Muscle of arm (tissue), 12 donors: ENCODE measurements around the gene WNT2. TPM values are rescaled to one million over a fixed set of nuclear protein-coding genes. Genes with fewer than 3 reads are reported as not detected.
"Not testable (repeated sequence)": the region's sequence is repeated elsewhere in the genome, so short reads cannot be mapped to it uniquely, and the experiment has no call there.

Experiments
- DNase-seq: peaks from one replicate; pipeline ENCODE4 v3.0.0-alpha.2; 2013
- polyA plus RNA-seq, 12 donors: library from polyadenylated mRNA; unstranded; fragments of 120-200 nt; gene quantifications; one replicate each; pipeline ENCODE4 v1.2.1, GENCODE V29; 2013; ENCODE audit not compliant: insufficient read length in 12 of 12

Gene WNT2
- polyA plus RNA-seq, 12 donors = 1.1 to 14.8 (median 2.2) TPM; not detected in 2

- DNase-seq = no peak
Measured at GRCh38 chr7:117269886-117270285, 53.0 kb downstream of the WNT2 start.

- DNase-seq = no peak
Measured at GRCh38 chr7:117269417-117269816, 53.4 kb downstream of the WNT2 start.

DNA sequence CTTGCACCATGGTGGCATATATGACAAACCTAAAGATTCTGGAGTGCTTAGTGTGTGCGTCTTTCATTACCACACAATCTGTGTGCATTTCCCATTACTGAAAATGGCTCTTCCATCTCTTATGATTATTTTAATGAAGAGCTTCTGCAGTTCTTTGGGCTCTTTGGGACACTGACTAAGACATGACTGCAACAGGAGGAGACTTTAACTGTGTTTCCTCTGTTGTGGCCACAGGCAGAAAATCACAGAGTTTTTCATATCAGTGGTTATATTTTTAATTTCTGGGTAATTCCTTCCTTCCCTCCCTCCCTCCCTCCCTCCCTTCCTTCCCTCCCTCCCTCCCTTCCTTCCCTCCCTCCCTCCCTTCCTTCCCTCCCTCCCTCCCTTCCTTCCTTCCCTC, 58.1 kb downstream of the WNT2 start:
- DNase-seq = no peak

GRCh38 chr7:117262546-117262945, 60.3 kb downstream of the WNT2 start:
- DNase-seq = no peak

DNA sequence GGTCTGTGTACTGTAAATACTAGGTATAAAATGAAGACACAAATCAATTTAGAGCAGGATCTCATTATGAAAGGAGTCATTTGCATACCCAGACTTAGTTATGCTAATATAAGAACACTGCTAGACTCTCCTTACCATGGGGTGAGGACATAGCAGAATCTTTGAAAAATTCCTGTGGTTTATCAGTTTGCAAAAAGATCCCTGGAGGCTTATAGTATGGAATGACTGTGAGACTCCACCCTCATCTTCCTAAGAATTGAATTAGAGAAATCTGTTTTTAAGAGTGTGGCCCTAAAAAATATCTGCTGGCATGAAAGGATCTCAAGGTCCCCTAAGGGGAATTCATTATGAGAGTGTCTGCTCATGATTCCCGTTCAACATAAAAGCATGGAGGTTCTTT, 63.2 kb downstream of the WNT2 start:
- no peak for DNase-seq

DNA sequence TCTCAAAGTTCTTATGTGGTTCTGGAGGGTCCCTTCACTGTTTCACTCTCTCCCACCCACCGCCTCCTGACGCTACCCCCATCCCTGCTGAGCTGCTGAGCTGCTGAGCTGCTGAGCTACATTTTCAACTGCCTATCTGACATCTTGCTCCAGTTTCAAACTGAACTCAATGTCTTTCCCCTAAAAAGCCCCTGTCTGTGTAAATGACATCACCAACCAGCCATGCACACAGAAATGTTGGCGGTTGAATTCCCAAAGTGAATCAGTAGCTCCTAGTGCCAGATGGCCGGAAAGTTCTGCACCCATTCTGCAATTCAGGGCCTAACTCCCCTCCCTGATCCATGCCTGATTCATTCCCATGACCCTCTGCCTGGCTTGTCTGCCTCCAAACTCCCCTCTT, 71.2 kb downstream of the WNT2 start:
- DNase-seq = no peak

DNA sequence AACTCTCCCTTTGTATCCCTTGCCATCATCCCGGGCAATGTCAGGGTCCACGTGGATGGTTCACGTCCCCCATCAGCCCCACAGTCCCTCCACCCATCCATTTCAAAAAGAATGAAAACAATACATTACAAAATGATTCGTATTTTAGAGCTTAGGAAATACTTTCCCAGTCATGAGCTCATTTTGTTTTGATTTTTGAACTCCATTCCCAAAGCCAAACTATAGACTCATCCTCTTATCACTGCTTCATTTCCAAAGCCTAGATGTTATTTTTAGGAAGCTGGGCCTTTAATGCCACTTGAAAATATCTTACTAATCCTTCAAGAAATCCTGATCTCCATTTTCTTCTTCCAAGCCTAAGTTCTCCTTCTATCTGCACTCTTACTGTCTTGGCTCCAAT, 72.1 kb downstream of the WNT2 start:
- DNase-seq = no peak

DNA sequence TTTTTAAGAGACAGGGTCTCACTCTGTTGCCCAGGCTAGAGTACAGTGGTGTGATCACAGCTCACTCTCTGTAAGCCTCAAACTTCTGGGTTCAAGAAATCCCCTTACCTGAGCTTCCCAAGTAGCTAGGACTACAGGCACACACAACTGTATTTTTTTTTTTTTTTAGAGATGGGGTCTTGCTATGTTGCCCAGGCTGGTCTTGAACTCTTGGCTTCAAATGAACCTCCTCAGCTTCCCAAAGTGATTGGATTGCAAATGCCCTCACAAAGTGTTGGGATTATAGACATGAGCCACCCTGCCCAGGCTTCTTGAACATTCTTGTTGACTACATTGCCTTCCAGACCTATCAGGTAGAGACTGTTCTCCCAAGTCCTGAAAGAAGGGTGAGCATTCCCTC, 72.6 kb downstream of the WNT2 start:
- no peak for DNase-seq

GRCh38 chr7:117249696-117250095, 73.2 kb downstream of the WNT2 start:
- no peak for DNase-seq

DNA sequence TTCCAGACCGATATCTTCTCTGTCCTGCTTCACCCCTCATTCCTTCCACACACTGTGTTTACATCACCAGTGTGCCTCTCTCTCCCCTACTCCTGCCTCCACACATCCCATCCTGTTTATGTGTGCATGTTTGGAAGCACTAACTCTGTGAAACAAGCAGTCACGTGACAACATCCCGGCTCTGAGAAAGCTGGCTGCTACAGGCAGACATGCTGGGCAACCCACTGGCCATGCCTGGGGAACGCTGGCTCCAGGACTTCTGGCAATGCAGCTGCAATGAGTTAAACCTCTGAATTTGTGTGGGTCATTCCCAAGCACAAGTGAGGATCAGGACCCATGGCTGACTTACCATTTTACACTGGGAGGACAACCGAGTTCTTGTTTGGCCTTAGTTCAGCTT, 74.0 kb downstream of the WNT2 start:
- DNase-seq = no peak

DNA sequence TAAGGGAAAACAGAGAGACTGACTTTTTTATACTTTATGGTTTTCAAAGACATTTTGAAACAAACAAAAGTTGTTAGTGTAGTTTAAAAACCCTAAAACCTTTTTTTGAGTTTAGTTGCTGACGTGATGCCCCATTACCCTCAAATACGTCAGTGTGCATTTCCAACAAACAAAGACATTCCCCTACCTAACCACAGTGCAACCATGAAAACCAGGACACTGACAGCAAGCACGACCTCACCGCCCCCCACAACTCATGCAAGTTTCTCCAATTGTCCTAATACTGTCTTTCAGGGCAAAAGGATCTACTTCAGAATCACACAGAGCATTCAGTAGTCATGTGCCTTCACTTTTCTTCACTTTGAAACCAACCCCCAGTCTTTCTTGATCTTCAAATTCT, 75.0 kb downstream of the WNT2 start:
- DNase-seq = no peak

DNA sequence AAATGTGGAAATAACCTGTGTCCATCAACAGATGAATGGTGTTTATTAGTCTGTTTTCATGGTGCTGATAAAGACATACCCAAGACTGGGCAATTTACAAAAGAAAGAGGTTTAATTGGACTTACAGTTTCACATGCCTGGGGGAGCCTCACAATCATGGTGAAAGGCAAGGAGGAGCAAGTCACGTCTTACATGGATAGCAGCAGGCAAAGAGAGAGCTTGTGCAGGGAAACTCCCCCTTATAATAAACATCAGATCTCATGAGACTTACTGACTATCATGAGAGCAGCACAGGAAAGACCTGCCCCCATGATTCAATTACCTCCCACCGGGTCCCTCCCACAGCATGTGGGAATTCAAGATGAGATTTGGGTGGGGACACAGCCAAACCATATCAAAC, 77.2 kb downstream of the WNT2 start:
- DNase-seq = not testable (repeated sequence)

GRCh38 chr7:117243390-117243789, 79.5 kb downstream of the WNT2 start:
- DNase-seq = no peak

- DNase-seq = no peak
Measured at GRCh38 chr7:117241088-117241487, 81.8 kb downstream of the WNT2 start.

GRCh38 chr7:117238937-117239336, 83.9 kb downstream of the WNT2 start:
- DNase-seq = no peak

DNA sequence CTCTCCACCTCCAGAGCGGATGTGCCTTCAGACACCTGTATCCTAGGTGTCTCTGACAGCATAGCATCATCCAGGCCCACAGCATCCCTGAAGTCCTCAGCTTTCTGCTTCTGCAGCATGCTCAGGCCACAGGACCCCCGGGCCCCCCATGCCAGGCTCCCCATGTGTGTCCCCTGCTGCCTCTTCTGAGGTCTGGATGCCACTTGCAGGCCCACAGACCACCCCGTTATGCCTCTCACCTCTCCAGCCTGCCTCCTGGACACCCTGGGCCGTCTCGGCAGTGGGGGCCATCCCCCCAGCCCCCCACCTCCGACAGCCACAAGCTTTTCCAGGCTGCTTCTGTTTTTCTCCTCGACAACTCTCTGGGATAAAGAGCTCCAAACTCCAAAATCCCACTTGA, 84.4 kb downstream of the WNT2 start:
- no peak for DNase-seq

GRCh38 chr7:117237646-117238045, 85.2 kb downstream of the WNT2 start:
- no peak for DNase-seq

DNA sequence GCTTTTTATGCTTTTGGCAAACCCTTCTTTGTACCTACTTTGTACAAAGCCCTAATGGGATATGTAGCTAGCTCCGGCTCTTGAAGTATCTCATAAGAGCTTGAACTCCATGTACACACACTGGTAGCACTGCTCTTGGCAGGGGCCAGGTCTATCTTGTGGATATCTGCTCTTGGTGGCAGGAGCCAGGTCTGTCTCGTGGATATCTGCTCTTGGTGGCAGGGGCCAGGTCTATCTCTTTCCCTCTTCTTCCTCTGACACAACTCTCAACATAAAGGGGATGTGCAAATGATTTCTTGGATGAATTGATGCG, 91.9 kb downstream of the WNT2 start:
- no peak for DNase-seq

DNA sequence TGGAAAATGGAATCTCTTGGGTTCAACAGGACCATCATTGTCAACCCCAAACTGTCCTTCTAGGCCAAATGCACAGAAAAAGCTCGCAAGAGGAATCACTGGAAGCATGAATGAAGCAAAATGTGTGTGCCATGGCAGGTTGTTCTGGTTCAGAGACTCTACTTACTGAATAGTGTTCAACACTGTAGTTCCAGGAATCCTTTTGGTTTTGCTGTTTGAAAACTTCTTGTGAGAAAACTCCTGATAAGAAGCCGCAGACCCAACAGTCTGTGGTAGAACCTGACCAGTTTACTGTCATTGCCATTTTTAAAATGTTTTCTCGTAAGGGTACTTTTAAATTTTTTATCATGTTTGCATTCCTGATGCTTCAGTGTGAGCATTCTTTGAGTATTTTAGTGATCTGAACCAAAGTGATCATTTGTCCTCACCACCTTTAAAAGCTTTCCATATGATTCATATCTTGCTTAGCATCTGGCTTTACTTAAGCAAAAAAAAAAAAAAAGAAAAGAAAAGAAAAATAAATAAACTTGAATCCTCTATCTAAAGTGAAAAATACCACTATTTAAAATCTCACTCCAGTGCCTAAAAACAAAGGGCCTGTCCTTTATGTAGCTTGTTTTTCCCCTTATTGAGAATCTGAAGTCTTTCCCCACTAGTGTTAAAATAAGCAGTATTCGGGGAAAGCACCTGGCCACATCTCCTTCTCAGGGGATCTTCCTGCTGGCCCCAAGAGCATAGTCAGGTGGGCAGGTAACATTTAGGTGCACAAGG, 92.4 kb downstream of the WNT2 start:
- no peak for DNase-seq

GRCh38 chr7:117229350-117229749, 93.5 kb downstream of the WNT2 start:
- peak; percentile 32 for DNase-seq

GRCh38 chr7:117227091-117227490, 95.8 kb downstream of the WNT2 start:
- DNase-seq = no peak

DNA sequence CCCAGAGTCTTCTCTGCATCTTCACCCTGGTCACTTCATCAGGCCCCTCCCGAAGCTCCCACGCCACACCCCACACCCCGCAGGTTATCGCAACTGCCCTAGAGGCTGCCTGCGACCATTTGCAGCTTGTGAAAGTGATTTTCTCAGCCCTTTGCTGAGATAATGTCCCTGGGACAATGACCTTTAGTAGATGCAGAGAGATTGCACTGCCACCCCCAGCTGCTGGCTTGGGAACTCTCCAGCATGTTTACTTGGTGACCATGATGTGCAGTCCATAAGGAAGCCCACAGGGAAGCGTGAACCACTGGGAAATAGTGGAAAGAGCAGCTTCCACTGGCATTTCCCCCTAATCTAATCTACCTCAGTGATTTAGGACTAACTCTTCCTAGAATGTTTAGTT, 97.3 kb downstream of the WNT2 start:
- DNase-seq = no peak
